Left hindlimb (tissue), 1 donor: Measurements from ENCODE around the gene ALK.

Source experiments
- DNase-seq: peaks from one replicate; pipeline ENCODE4 v3.0.0-alpha.2; 2018

Gene ALK

GRCh38 chr2:29347774-29348461 is 573.5 kb downstream of the ALK start:
- no peak for DNase-seq

- no peak for DNase-seq
Measured at GRCh38 chr2:29345236-29345635, 576.1 kb downstream of the ALK start.

- no peak for DNase-seq
Measured at GRCh38 chr2:29343830-29344229, 577.6 kb downstream of the ALK start.

- no peak for DNase-seq
Measured at GRCh38 chr2:29336341-29337241, 584.8 kb downstream of the ALK start.

GRCh38 chr2:29335396-29335795 is 586.0 kb downstream of the ALK start:
- no peak for DNase-seq

GRCh38 chr2:29334706-29335105 is 586.7 kb downstream of the ALK start:
- no peak for DNase-seq

GRCh38 chr2:29332540-29332939 is 588.8 kb downstream of the ALK start:
- DNase-seq = no peak

- DNase-seq = no peak
Measured at GRCh38 chr2:29329899-29330298, 591.5 kb downstream of the ALK start.

GRCh38 chr2:29326926-29327325 is 594.5 kb downstream of the ALK start:
- DNase-seq = no peak

GRCh38 chr2:29325544-29325943 is 595.8 kb downstream of the ALK start:
- DNase-seq = no peak

- DNase-seq = no peak
Measured at GRCh38 chr2:29323961-29324360, 597.4 kb downstream of the ALK start.

GRCh38 chr2:29323301-29323700 is 598.1 kb downstream of the ALK start:
- no peak for DNase-seq

GRCh38 chr2:29322011-29322410 is 599.4 kb downstream of the ALK start:
- no peak for DNase-seq

GRCh38 chr2:29317801-29318485 is 603.4 kb downstream of the ALK start:
- no peak for DNase-seq

GRCh38 chr2:29317077-29317517 is 604.3 kb downstream of the ALK start:
- DNase-seq = no peak

GRCh38 chr2:29314816-29315571 is 606.4 kb downstream of the ALK start:
- no peak for DNase-seq

- DNase-seq = no peak
Measured at GRCh38 chr2:29311458-29311857, 609.9 kb downstream of the ALK start.

GRCh38 chr2:29310650-29311348 is 610.6 kb downstream of the ALK start:
- no peak for DNase-seq

GRCh38 chr2:29309090-29310029 is 612.0 kb downstream of the ALK start:
- DNase-seq = no peak

GRCh38 chr2:29308366-29308765 is 613.0 kb downstream of the ALK start:
- no peak for DNase-seq

- DNase-seq = no peak
Measured at GRCh38 chr2:29307519-29307918, 613.9 kb downstream of the ALK start.
